Transverse colon (tissue), 4 donors: ENCODE measurements around the gene VTCN1.

Experiments
- POLR2AphosphoS5 ChIP-seq, 3 donors: sonication (generic); formaldehyde crosslinking; IDR thresholded peaks; one replicate each; pipeline ENCODE4 v1.6.1; 2016; ENCODE audit warnings: antibody characterized with exemption in 3 of 3
- TF ChIP-seq, protein P1 (sequence below), 5 experiments: fragments of 200-600 bp in 3 of 5; fragments of 450-650 bp in 2 of 5; sonication (generic) in 3 of 5; IDR thresholded peaks; 1 replicate in 2 of 5; 2 replicates in 3 of 5; pipeline ENCODE4 v1.5.1; 2016 to 2017; ENCODE audit warnings: antibody characterized with exemption in 5 of 5, inconsistent platforms in 3 of 5, mild to moderate bottlenecking in 2 of 5, moderate library complexity in 1 of 5

DNA sequence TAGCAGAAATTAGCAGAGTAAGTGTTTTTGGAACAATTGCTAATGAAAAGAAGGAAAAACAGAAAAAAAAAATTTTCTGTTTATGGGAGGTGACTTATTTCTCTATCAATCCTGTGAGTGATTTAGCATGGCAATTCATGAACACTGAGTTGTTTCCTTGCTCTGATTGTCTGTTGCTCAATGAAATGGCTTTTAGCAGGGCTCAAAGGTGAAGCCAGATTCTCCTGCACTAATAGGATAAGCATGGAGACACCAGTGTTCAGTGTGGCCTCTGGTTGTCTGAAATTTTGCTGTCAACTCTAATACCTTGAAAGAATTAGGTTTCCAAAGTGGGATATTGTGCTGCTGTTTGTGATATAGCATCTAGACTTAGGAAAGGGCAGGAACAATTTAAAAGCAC, 105.0 kb downstream of the VTCN1 start:
- TF ChIP-seq, protein P1, sequence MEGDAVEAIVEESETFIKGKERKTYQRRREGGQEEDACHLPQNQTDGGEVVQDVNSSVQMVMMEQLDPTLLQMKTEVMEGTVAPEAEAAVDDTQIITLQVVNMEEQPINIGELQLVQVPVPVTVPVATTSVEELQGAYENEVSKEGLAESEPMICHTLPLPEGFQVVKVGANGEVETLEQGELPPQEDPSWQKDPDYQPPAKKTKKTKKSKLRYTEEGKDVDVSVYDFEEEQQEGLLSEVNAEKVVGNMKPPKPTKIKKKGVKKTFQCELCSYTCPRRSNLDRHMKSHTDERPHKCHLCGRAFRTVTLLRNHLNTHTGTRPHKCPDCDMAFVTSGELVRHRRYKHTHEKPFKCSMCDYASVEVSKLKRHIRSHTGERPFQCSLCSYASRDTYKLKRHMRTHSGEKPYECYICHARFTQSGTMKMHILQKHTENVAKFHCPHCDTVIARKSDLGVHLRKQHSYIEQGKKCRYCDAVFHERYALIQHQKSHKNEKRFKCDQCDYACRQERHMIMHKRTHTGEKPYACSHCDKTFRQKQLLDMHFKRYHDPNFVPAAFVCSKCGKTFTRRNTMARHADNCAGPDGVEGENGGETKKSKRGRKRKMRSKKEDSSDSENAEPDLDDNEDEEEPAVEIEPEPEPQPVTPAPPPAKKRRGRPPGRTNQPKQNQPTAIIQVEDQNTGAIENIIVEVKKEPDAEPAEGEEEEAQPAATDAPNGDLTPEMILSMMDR (IDR thresholded peaks at IDR 0.05): no peak
- no peak for TF ChIP-seq POLR2AphosphoS5 (IDR thresholded peaks at IDR 0.05)
